Urothelium cell line (cell line): ENCODE measurements around the gene ZNRF3.
"Not testable (repeated sequence)": the region's sequence is repeated elsewhere in the genome, so short reads cannot be mapped to it uniquely, and the experiment has no call there.

ENCODE experiments used
- DNase-seq: peaks from one replicate; pipeline ENCODE4 v3.0.0; 2011; ENCODE audit warnings: low spot score, mixed read lengths
- FAIRE-seq: peaks from 2 replicates; lab custom pipeline; 2011; peaks lifted over from hg19 to GRCh38; lab: Jason Lieb, UNC

ZNRF3 gene

DNA sequence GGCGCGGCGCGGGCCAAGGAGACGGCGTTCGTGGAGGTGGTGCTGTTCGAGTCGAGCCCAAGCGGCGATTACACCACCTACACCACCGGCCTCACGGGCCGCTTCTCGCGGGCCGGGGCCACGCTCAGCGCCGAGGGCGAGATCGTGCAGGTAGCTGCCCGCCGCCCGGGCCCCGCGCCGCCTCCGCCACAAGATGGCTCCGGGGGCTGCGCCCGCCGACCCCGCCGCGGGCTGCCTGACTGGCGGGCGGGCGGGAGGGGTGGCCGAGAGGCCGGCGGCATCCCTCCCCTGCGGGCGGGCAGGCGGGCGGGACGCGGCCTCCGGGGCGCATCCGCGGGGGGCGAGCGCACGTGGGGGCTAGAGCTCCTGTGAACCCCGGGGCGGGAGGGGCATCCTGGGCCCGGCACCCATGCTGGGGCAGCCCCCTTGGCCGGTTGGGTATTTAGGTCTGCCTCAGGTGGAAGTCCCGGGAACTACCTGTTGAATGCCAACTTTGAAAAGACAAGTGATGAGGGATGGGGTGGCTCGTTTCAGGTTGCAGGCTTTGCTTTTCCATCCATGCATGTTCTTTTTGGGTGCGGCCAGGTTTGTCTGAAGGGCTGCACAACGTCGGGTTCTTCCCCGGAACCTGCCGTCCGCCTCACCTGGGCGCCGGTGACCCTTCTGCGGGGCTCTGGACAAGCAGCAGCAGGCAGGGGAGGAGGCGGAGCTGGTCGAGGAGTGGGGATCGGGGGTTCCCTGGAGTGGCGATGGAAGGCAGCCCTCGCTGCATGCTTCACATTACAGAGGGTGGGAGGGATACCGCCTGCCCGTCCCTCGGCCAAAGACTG, 760 bp downstream of the ZNRF3 start:
- FAIRE-seq = peak; percentile 20
- peak; percentile 66 for DNase-seq

DNA sequence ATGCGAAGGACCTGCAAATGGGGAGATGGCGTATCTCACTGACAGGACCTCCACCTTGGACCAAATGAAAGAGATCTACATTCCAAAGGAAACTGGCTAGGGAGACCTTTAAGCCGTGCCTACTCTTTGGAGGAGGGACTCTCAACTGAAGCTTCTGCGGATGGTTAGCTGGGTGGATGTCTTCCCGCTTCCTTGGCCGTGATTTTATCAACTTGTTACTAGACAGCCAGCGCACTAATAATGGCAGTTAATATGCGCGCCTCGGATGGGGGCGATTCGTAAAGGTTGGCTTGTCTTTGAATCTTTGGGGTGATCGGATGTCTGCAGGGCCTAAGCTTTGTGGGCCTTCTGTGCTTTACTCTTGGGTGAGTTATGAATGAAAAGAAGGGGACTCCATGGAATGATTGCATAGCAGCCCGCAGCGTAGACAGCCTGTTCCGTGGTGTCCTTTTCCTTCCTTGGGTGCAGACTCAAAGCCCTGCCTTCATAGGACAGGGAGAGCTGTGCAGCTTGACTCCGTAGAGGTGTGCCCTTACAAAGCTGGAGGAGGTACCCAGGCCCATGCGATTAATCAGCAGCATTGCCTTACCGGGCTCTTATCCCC, 1.5 kb downstream of the ZNRF3 start:
- DNase-seq = peak; percentile 25
- FAIRE-seq = no peak

DNA sequence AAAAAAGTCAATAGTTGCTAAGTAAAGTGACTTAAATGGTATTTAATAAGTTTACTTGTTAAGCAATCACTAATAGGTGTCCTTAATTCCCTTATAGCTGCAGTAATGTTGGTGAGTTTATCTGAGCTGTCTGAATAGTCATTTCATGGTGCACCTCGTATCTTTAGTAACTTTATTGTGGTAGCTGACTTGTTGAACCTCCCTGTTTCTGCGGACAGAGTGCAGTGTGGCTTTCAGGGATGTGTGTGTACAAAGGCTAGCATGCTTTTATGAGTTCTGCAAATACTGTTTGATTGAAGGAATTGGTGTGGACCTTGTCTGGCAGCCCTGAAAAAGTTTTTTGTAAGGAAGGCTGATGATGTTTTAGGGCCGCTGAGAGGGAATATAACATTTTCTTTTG, 2.6 kb downstream of the ZNRF3 start:
- no peak for FAIRE-seq
- no peak for DNase-seq

DNA sequence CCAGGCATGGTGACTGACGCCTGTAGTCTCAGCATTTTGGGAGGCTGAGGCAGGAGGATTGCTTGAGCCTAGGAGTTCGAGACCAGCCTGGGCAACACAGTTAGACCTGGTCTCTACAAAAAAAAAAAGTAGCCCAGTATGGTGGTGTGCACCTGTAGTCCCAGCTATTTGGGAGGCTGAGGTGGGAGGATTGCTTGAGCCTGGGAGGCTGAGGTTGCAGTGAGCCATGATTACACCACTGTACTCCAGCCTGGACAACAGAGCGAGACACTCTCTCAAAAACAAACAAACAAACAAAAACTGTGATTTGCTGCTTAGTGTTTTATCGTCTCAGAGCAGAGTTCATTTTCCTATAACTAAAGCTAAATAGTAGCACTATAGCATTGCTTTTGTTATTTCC, 3.3 kb downstream of the ZNRF3 start:
- not testable (repeated sequence) for FAIRE-seq, DNase-seq

- DNase-seq (no peak), FAIRE-seq (no peak)
Measured at GRCh38 chr22:28887725-28888459, 4.5 kb downstream of the ZNRF3 start.

- DNase-seq = no peak
- peak; percentile 71 for FAIRE-seq
Measured at GRCh38 chr22:28889478-28890024, 6.2 kb downstream of the ZNRF3 start.

- peak; percentile 52 for FAIRE-seq
- no peak for DNase-seq
Measured at GRCh38 chr22:28891156-28891733, 7.9 kb downstream of the ZNRF3 start.

DNA sequence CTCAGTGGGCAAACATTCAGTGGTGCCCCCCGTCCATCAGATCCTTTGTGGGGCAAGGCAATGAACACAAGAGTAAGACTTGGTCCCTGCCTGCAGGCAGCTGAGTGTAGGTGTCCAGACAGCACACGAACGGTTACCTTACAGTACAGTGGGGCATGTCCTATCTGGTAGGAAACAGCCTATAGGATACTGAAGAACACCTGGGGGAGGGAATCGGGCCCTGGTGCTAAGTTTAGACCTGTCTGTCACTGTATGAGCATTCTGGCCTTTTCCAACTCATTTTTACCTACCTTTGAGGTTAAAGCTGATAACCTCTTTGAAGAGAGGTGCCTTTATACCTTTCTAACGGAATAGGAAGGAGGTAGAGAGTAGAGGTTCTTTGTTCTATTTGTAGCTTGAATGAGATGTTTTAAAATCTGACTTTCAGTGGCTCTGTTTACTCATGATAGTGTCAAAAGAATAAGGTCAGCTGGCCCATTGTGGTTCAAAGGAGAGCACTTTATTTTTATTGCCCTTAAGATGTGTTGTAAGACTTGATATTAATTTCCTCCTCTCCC, 8.9 kb downstream of the ZNRF3 start:
- peak; percentile 9 for FAIRE-seq
- DNase-seq = no peak

- FAIRE-seq = no peak
- DNase-seq = no peak
Measured at GRCh38 chr22:28893810-28894209, 10.4 kb downstream of the ZNRF3 start.

- FAIRE-seq = no peak
- no peak for DNase-seq
Measured at GRCh38 chr22:28894334-28894733, 11.0 kb downstream of the ZNRF3 start.

GRCh38 chr22:28894807-28895206, 11.4 kb downstream of the ZNRF3 start:
- FAIRE-seq = no peak
- DNase-seq = no peak

DNA sequence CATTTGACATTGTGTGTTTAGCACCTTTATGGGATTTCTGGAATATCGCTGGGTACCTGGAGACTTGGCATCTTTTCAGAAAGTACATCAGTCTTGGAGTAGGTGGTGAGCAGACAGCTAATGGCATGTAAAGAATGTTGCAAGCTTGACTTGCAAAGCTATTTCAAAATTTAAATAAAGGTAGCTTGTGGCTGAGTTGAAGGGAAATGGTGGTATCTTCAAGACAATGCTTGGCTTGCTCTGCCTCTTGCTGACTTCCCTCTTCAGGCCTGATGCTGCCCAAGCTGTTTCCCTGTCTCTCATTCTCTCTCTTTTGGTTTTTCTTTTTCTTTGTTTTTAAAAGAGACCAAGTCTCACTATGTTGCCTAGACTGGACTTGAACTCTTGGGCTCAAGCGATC, 13.2 kb downstream of the ZNRF3 start:
- DNase-seq (peak; percentile 17), FAIRE-seq (no peak)

DNA sequence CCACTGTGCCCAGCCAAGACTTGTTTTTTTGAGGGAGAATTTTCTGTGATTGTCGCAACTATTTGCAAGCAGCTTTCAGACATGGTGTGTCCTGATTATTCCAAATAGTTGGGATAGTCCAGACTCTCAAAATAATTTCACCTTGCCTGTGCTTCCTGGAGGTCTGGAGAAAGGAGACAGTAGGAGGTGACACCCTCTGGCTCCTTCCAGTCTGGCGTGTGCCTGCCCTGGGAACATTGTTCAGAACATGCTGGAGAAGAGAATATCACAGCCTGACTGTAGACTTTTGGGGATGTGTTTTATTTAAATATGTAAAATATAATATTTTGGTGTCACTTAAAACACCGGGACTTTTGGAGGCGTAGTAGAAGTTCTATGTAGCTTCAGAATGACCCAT, 14.9 kb downstream of the ZNRF3 start:
- DNase-seq = no peak
- FAIRE-seq = no peak

DNA sequence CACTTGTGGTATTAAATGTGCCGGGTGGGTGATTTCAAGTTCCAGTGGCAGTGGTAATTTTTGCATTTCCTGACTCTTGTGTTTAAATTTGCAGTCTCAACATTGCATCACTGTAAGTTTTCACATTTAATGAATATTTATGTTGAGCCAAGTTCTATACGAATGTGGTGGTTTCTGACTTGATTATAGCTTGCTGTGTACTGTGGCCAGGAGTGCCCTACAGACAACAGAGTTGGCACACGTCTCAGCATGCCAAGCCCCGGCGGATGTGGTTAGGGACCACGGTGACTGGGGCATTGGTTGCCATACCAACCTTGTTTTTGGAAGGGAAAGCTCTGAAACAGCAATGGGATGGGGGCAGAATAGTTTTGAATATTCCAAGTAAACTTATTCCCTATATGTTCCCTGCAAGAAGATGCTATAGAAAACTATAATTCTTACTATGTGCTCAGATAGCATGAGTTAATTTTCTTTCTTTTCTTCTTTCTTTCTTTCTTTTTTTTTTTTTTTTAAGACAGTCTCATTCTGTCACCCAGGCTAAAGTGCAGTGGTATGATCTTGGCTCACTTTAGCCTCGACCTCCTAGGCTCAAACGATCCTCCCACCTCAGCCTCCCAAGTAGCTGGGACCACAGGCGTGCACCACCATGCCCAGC, 16.0 kb downstream of the ZNRF3 start:
- FAIRE-seq (peak; percentile 53), DNase-seq (peak; percentile 84)

- FAIRE-seq (no peak), DNase-seq (no peak)
Measured at GRCh38 chr22:28900379-28900925, 17.1 kb downstream of the ZNRF3 start.

GRCh38 chr22:28902490-28902889, 19.1 kb downstream of the ZNRF3 start:
- DNase-seq = no peak
- no peak for FAIRE-seq

GRCh38 chr22:28903080-28903479, 19.7 kb downstream of the ZNRF3 start:
- FAIRE-seq (no peak), DNase-seq (no peak)

GRCh38 chr22:28903729-28904128, 20.4 kb downstream of the ZNRF3 start:
- FAIRE-seq (no peak), DNase-seq (no peak)

DNA sequence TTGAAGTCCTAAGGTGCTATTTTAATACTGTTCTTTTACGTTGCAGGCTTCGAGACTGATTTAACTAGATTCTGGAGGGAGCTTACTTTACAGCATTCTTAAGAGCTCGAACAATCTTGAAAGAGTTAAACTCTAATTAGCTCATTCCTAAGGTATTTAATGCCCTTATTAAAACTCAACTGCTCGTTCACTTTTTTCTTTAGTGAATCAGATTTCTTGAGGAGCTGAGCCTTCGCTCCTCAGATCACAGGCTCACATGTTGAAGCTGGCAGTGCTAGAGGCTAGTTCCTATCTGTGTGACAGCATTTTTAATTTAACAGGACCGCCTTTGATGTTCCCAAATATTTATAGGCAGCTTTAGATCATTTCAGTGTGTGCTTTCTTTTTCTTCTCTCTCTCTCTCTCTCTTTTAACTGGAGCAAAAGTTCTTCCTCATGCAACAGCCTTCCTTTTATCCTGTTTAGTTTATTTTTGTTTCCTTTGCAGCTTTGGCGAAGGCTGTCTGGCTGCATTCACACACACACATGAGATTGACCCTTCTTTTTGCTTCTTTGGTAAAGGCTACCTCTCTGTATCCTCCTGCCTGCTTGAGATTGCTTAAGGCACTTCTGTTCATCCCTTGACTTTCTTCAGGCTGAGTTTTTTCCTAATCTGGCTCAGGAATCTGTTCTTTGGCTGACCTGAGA, 21.0 kb downstream of the ZNRF3 start:
- FAIRE-seq (no peak), DNase-seq (no peak)
